ENCODE data around the gene TFPI.

Gene TFPI

GRCh38 chr2:187502467-187502866 is 51.8 kb downstream of the TFPI start:
- no peak for DNase-seq

GRCh38 chr2:187500585-187501359 is 53.5 kb downstream of the TFPI start:
- peak; percentile 19 for DNase-seq

GRCh38 chr2:187499941-187500532 is 54.2 kb downstream of the TFPI start:
- DNase-seq: peak; percentile 20

GRCh38 chr2:187497858-187498463 is 56.3 kb downstream of the TFPI start:
- no peak for DNase-seq

GRCh38 chr2:187497140-187497539 is 57.1 kb downstream of the TFPI start:
- DNase-seq: no peak

- no peak for DNase-seq
These were observed 58.9 kb downstream of the TFPI start for GRCh38 chr2:187495324-187495723.

GRCh38 chr2:187493877-187494568 is 60.2 kb downstream of the TFPI start:
- DNase-seq: no peak

GRCh38 chr2:187493180-187493579 is 61.1 kb downstream of the TFPI start:
- no peak for DNase-seq

- no peak for DNase-seq
These were observed 68.0 kb downstream of the TFPI start for GRCh38 chr2:187486241-187486640.

GRCh38 chr2:187485523-187485922 is 68.7 kb downstream of the TFPI start:
- no peak for DNase-seq

GRCh38 chr2:187483537-187483936 is 70.7 kb downstream of the TFPI start:
- no peak for DNase-seq

- no peak for DNase-seq
These were observed 71.4 kb downstream of the TFPI start for GRCh38 chr2:187482796-187483195.

- DNase-seq: no peak
These were observed 72.7 kb downstream of the TFPI start for GRCh38 chr2:187481543-187481942.

- no peak for DNase-seq
These were observed 75.5 kb downstream of the TFPI start for GRCh38 chr2:187478719-187479118.

GRCh38 chr2:187477051-187477450 is 77.2 kb downstream of the TFPI start:
- no peak for DNase-seq

GRCh38 chr2:187475499-187476248 is 78.6 kb downstream of the TFPI start:
- no peak for DNase-seq

GRCh38 chr2:187470698-187471097 is 83.5 kb downstream of the TFPI start:
- no peak for DNase-seq

- DNase-seq: no peak
These were observed 84.7 kb downstream of the TFPI start for GRCh38 chr2:187469538-187469937.

GRCh38 chr2:187468262-187468661 is 86.0 kb downstream of the TFPI start:
- no peak for DNase-seq

GRCh38 chr2:187466129-187466792 is 88.0 kb downstream of the TFPI start:
- no peak for DNase-seq

GRCh38 chr2:187462839-187463238 is 91.4 kb downstream of the TFPI start:
- DNase-seq: no peak

Data from NCI-H226 (cell line).